ENCODE data around the gene PIK3IP1.
A peak's percentile ranks its signal among the peaks of the same experiment; 100 is the strongest.

The PIK3IP1 gene

GRCh38 chr22:31292236-31292989 is at the start of gene PIK3IP1:
TSS of gene PIK3IP1 (minus strand) at chr22:31292488. CDS start at chr22:31292344, 144 bp downstream.
- H3K27ac ChIP-seq, result peak within 1 kb of the TSS; percentile 61
- TF ChIP-seq, protein P1, sequence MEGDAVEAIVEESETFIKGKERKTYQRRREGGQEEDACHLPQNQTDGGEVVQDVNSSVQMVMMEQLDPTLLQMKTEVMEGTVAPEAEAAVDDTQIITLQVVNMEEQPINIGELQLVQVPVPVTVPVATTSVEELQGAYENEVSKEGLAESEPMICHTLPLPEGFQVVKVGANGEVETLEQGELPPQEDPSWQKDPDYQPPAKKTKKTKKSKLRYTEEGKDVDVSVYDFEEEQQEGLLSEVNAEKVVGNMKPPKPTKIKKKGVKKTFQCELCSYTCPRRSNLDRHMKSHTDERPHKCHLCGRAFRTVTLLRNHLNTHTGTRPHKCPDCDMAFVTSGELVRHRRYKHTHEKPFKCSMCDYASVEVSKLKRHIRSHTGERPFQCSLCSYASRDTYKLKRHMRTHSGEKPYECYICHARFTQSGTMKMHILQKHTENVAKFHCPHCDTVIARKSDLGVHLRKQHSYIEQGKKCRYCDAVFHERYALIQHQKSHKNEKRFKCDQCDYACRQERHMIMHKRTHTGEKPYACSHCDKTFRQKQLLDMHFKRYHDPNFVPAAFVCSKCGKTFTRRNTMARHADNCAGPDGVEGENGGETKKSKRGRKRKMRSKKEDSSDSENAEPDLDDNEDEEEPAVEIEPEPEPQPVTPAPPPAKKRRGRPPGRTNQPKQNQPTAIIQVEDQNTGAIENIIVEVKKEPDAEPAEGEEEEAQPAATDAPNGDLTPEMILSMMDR (conservative IDR thresholded peaks at IDR 0.05), result peak; percentile 71
- TF ChIP-seq ZFX (IDR thresholded peaks at IDR 0.05), result no peak

DNA sequence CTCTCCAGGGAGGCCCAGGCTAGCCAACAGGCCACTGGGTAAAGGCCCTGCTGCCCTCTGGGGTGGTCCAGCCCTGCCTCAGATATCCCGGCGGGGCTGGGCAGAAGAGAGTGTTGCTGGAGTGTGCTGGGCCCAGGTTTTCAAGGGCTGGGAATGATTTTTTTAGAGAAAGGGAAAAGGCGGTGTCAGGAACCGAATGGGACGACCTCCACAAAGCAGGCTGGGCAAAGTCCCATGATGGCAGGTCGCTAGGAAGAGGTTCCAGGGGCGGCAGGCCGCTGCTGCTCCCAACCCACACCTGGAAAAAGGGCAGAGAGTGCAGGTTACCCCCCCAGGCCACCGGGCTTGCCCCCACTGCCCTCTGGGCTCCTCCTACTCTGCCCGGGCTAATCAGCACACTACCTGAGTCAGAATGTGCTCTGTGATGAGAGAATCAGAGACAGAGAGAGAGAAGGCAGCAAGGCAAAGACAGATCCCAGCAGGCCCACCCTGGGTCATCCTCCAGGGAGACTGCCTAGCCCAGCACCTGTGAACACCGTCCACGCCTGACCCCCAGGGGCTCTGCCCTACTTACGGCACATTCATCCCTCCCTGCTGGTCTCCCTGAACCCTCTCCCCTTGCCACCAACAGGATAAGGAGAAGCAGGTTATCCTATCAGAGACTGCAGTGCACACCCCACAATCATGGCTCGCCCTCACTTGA is 49.2 kb upstream of the PIK3IP1 start:
- TF ChIP-seq, protein P1 (conservative IDR thresholded peaks at IDR 0.05), result no peak
- TF ChIP-seq ZFX (IDR thresholded peaks at IDR 0.05), result no peak
- H3K27ac ChIP-seq, result no peak overlapping the region; the same call in 1 of the 2 replicates

DNA sequence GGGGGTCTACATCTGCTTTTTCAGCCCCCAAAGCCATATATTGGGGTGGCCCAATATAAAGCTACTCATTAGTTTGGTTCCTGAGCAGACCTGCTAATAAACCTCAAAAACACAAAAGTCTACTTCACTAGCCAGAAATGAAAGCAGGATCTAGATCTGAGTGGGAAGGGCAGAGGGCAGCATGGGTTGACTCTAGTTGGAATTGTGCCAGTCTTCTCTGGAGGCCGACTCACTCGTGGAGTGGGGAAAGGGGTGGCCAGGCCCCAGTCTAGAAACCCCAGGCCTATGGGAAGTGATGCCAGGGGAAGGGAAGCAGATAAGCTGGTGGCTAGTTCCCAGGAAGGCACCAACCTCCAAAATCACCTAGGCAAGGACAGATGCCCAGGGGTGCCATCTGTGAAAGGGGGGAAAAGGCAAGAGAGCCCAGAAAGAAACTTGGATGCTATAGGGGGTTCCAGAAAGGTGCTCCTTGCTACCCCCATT is 48.5 kb upstream of the PIK3IP1 start:
- TF ChIP-seq, protein P1 (conservative IDR thresholded peaks at IDR 0.05), result no peak
- TF ChIP-seq ZFX (IDR thresholded peaks at IDR 0.05), result no peak
- H3K27ac ChIP-seq, result no peak overlapping the region; the same call in 1 of the 2 replicates

DNA sequence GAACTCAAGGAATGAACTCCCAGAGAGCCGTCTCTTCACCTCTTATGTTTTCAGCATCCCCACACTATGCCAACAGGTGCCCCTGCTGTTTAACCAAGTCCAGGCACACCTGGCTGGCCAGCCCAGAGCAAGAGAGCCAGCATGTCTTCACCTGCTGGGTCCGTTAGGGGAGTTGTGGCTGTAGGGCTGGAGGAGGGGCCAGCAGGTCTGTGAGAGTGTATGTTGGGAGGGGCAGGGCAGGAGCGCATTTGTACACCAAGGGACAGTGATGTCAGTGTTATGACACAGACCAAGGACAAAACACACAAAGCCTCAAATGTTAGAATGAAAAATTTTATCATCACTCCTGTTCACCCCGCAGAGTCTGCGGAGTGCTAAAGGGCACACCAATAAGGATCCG is 48.1 kb upstream of the PIK3IP1 start:
- TF ChIP-seq, protein P1 (conservative IDR thresholded peaks at IDR 0.05), result no peak
- no peak for TF ChIP-seq ZFX (IDR thresholded peaks at IDR 0.05)
- no peak overlapping the region for H3K27ac ChIP-seq

GRCh38 chr22:31339148-31339832 is 47.0 kb upstream of the PIK3IP1 start:
- H3K27ac ChIP-seq, result no peak overlapping the region
- TF ChIP-seq, protein P1 (conservative IDR thresholded peaks at IDR 0.05), result no peak
- TF ChIP-seq ZFX (IDR thresholded peaks at IDR 0.05), result no peak

DNA sequence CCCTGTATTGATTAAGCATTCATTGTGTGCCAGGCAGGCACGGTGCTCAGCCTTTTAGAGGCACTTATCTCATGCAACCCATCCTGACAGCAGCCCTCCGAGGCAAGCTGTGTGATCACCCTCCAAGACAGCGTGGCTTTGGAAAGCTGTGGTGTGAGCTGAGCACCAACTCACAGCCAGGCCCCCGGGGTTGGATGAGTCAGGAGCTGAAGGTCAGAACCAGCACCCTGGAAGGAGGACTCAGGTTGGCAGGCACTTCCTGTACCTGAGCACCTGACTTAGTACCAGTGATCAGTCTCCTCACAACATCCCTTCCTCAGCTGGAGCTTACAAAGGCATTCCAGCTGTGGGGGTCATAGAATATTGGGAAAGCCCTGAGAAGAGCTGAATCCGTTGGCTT is 44.9 kb upstream of the PIK3IP1 start:
- TF ChIP-seq, protein P1 (conservative IDR thresholded peaks at IDR 0.05), result no peak
- no peak for TF ChIP-seq ZFX (IDR thresholded peaks at IDR 0.05)
- H3K27ac ChIP-seq, result no peak overlapping the region
